Retina (tissue), 1 donor: ENCODE results near the gene MYBPHL.
"Not testable (repeated sequence)": the region's sequence is repeated elsewhere in the genome, so short reads cannot be mapped to it uniquely, and the experiment has no call there.

Experiments used
- DNase-seq: peaks from one replicate; pipeline ENCODE4 v3.0.0-alpha.2; 2016

The MYBPHL gene

GRCh38 chr1:109304226-109304920 lies 2.4 kb downstream of the MYBPHL start:
- no peak for DNase-seq

- DNase-seq: no peak
These were observed 4.9 kb downstream of the MYBPHL start for GRCh38 chr1:109301874-109302273.

GRCh38 chr1:109300650-109301151 lies 6.1 kb downstream of the MYBPHL start:
- DNase-seq: no peak

- no peak for DNase-seq
These were observed 7.1 kb downstream of the MYBPHL start for GRCh38 chr1:109299558-109300343.

- DNase-seq: no peak
These were observed 7.9 kb downstream of the MYBPHL start for GRCh38 chr1:109298666-109299557.

- DNase-seq: no peak
These were observed 10.0 kb downstream of the MYBPHL start for GRCh38 chr1:109296782-109297181.

GRCh38 chr1:109295712-109296415 lies 10.9 kb downstream of the MYBPHL start:
- DNase-seq: no peak

GRCh38 chr1:109294481-109294880 lies 12.3 kb downstream of the MYBPHL start:
- no peak for DNase-seq

GRCh38 chr1:109293026-109293425 lies 13.8 kb downstream of the MYBPHL start:
- no peak for DNase-seq

- DNase-seq: no peak
These were observed 14.4 kb downstream of the MYBPHL start for GRCh38 chr1:109292364-109292763.

- DNase-seq: no peak
These were observed 15.8 kb downstream of the MYBPHL start for GRCh38 chr1:109290998-109291397.

- DNase-seq: no peak
These were observed 16.7 kb downstream of the MYBPHL start for GRCh38 chr1:109290137-109290536.

- DNase-seq: not testable (repeated sequence)
These were observed 20.0 kb downstream of the MYBPHL start for GRCh38 chr1:109286762-109287161.

GRCh38 chr1:109283748-109284600 lies 22.8 kb downstream of the MYBPHL start:
- DNase-seq: no peak

GRCh38 chr1:109282952-109283747 lies 23.7 kb downstream of the MYBPHL start, which contains the start of gene PSRC1:
Gene PSRC1, minus strand, starts transcription at chr1:109283145.
- peak; percentile 97 for DNase-seq

- DNase-seq: no peak
These were observed 24.3 kb downstream of the MYBPHL start for GRCh38 chr1:109282497-109282951.

- DNase-seq: no peak
These were observed 24.9 kb downstream of the MYBPHL start for GRCh38 chr1:109281680-109282496.

GRCh38 chr1:109280862-109281261 lies 25.9 kb downstream of the MYBPHL start:
- DNase-seq: no peak

- DNase-seq: no peak
These were observed 27.1 kb downstream of the MYBPHL start for GRCh38 chr1:109279615-109280278.
